Retinal pigment epithelial cell (primary cell): ENCODE results near the gene GARIN5A.
A peak's percentile ranks its signal among the peaks of the same experiment; 100 is the strongest.

Experiments
- DNase-seq: peaks from one replicate; pipeline ENCODE4 v3.0.0-alpha.2; 2010; ENCODE audit warnings: low read depth
- H3K4me3 ChIP-seq: 2 replicates; pipeline ENCODE4 v1.5.1; 2011; ENCODE audit warnings: mild to moderate bottlenecking, low read length, control low read depth, moderate library complexity
- TF ChIP-seq, protein P1 (sequence below): conservative IDR thresholded peaks from 2 replicates; pipeline ENCODE4 v1.5.1; 2011; ENCODE audit warnings: low read depth, low read length, control low read depth, inconsistent platforms

The GARIN5A gene

GRCh38 chr19:50476224-50476906, at the start of gene GARIN5A, which contains the start of gene EMC10:
Gene GARIN5A (minus strand): TSS chr19:50476848. CDS start chr19:50476388, 460 bp downstream.
Gene EMC10 (plus strand): TSS chr19:50476507. CDS start chr19:50476545, 38 bp downstream.
- TF ChIP-seq, protein P1, sequence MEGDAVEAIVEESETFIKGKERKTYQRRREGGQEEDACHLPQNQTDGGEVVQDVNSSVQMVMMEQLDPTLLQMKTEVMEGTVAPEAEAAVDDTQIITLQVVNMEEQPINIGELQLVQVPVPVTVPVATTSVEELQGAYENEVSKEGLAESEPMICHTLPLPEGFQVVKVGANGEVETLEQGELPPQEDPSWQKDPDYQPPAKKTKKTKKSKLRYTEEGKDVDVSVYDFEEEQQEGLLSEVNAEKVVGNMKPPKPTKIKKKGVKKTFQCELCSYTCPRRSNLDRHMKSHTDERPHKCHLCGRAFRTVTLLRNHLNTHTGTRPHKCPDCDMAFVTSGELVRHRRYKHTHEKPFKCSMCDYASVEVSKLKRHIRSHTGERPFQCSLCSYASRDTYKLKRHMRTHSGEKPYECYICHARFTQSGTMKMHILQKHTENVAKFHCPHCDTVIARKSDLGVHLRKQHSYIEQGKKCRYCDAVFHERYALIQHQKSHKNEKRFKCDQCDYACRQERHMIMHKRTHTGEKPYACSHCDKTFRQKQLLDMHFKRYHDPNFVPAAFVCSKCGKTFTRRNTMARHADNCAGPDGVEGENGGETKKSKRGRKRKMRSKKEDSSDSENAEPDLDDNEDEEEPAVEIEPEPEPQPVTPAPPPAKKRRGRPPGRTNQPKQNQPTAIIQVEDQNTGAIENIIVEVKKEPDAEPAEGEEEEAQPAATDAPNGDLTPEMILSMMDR = no peak
- peak within 1 kb of the TSS; percentile 84 for H3K4me3 ChIP-seq
- peak; percentile 87 for DNase-seq

GRCh38 chr19:50522881-50523280, 46.2 kb upstream of the GARIN5A start:
- H3K4me3 ChIP-seq = no peak overlapping the region
- TF ChIP-seq, protein P1 = no peak
- no peak for DNase-seq

DNA sequence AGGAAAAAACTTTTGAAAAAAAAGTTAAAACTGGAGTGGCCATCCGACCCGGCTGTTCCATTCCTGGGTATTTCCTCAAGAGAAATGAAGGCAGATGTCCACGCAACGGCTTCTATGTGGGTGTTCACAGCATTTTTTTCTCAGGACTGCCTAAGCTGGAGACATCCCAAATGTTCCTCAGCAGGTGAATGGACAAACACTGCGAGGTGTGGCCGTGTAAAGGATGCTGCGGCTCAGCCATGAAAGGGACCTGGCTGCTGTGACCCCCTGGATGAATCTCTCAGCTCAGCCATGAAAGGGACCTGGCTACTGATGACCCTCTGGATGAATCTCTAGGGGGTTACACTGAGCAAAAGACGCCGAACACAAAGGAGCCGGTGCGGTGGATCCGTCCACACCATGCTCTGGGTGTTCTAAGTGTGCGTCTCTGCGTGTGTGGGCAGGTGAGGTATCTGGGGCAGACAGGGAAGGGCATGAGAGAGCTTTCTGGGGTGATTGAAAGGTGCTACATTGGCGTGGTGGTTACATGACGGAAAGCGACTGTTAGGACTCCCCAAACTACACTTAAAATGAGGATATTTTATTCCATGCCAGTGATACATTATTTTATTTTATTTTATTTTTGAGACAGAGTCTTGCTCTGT, 44.3 kb upstream of the GARIN5A start:
- DNase-seq = no peak
- TF ChIP-seq, protein P1 = no peak
- no peak overlapping the region for H3K4me3 ChIP-seq

- TF ChIP-seq, protein P1 = no peak
- no peak for DNase-seq
- H3K4me3 ChIP-seq = no peak overlapping the region
Observed at GRCh38 chr19:50519006-50519575, 42.4 kb upstream of the GARIN5A start.

GRCh38 chr19:50518091-50519005, 41.7 kb upstream of the GARIN5A start:
- no peak for DNase-seq
- TF ChIP-seq, protein P1 = peak; percentile 4
- H3K4me3 ChIP-seq = no peak overlapping the region

DNA sequence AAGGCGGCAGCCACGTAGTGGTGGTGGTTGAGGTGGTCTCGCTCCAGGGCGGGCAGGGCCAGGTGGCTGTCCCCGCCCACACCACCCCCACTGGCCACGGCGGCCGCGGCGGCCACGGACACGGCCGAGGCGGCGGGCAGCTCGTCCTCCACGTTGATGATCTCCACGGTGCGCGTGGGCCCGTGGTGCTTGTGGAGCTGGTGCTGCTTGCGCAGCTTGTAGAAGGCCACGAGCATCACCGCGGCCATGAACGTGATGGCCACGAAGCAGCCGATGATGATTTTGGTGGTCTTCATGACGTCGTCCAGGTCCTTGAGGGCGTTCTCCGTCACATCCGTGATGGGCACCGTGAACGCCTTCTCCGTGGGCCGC, 41.0 kb upstream of the GARIN5A start:
- DNase-seq = no peak
- TF ChIP-seq, protein P1 = no peak
- H3K4me3 ChIP-seq = no peak overlapping the region
